K562 (cell line): ENCODE data around the gene ADORA3. TPM values are rescaled to one million over a fixed set of nuclear protein-coding genes. Genes with fewer than 3 reads are reported as not detected.

Experiments
- BCOR ChIP-seq: fragments of 450-650 bp; IDR thresholded peaks from 2 replicates; pipeline ENCODE4 v1.6.1; 2016
- CREB1 ChIP-seq, 2 experiments: sonication (generic) in 1 of 2; formaldehyde crosslinking in 1 of 2; IDR thresholded peaks; 2 replicates each; pipeline versions ENCODE4 v1.6.1 to v1.8.0; 2012 to 2022; ENCODE audit warnings: inconsistent platforms in 1 of 2, mild to moderate bottlenecking in 1 of 2, missing genetic modification reagents in 1 of 2, moderate library complexity in 1 of 2
- CTCFL ChIP-seq: IDR thresholded peaks from 2 replicates; pipeline ENCODE4 v1.6.1; 2011; ENCODE audit warnings: borderline replicate concordance, low read depth, mild to moderate bottlenecking, moderate library complexity, low read length; ENCODE audit not compliant: insufficient read depth, poor library complexity, severe bottlenecking
- ELF4 ChIP-seq: fragments of 450-650 bp; formaldehyde crosslinking; IDR thresholded peaks from 2 replicates; pipeline ENCODE4 v1.4.0; 2022; ENCODE audit warnings: missing genetic modification characterization
- EP400 ChIP-seq: fragments of 450-650 bp; IDR thresholded peaks from 2 replicates; pipeline ENCODE4 v1.6.1; 2017; ENCODE audit warnings: antibody characterized with exemption, mild to moderate bottlenecking, moderate library complexity
- FOXM1 ChIP-seq, 2 experiments: fragments of 450-650 bp in 1 of 2; sonication (generic) in 1 of 2; formaldehyde crosslinking in 1 of 2; IDR thresholded peaks; 2 replicates each; pipeline versions ENCODE4 v1.6.1 to v1.9.0; 2017 to 2022; ENCODE audit warnings: low read depth in 2 of 2, mild to moderate bottlenecking in 2 of 2, missing genetic modification reagents in 1 of 2, moderate library complexity in 1 of 2
- HEY1 ChIP-seq: fragments of 250-450 bp; sonication (Bioruptor Pico); IDR thresholded peaks from 2 replicates; pipeline ENCODE4 v1.5.0; 2020; ENCODE audit warnings: mild to moderate bottlenecking, moderate library complexity, borderline replicate concordance
- HNRNPLL ChIP-seq: fragments of 200-400 bp; formaldehyde crosslinking; IDR thresholded peaks from 2 replicates; pipeline ENCODE4 v1.6.1; 2017; ENCODE audit warnings: low read length, low read depth, mild to moderate bottlenecking; ENCODE audit not compliant: poor library complexity, severe bottlenecking
- L3MBTL2 ChIP-seq: fragments of 450-650 bp; IDR thresholded peaks from 2 replicates; pipeline ENCODE4 v1.6.1; 2016; ENCODE audit warnings: mild to moderate bottlenecking, moderate library complexity
- NEUROD1 ChIP-seq: fragments of 150-350 bp; IDR thresholded peaks from 2 replicates; pipeline ENCODE4 v1.6.1; 2014; ENCODE audit warnings: borderline replicate concordance, low read length, low read depth; ENCODE audit not compliant: partially characterized antibody
- OTX1 ChIP-seq: fragments of 450-650 bp; formaldehyde crosslinking; IDR thresholded peaks from 2 replicates; pipeline ENCODE4 v1.4.0; 2022; ENCODE audit warnings: mild to moderate bottlenecking
- PTTG1 ChIP-seq: fragments of 450-650 bp; IDR thresholded peaks from 2 replicates; pipeline ENCODE4 v1.6.1; 2016; ENCODE audit warnings: low read depth, mild to moderate bottlenecking, missing genetic modification characterization, missing compliant biosample characterization
- RAD21 ChIP-seq, 2 experiments: fragments of 250-450 bp in 1 of 2; fragments of 450-650 bp in 1 of 2; sonication (Bioruptor Pico) in 1 of 2; formaldehyde crosslinking in 1 of 2; IDR thresholded peaks in 1 of 2; conservative IDR thresholded peaks in 1 of 2; 2 replicates each; pipeline versions ENCODE4 v1.4.0 to v1.8.0; 2020 to 2022; ENCODE audit warnings: mild to moderate bottlenecking in 2 of 2, moderate library complexity in 1 of 2
- RBBP5 ChIP-seq: fragments of 200-600 bp; sonication (generic); IDR thresholded peaks from 2 replicates; pipeline ENCODE4 v1.6.1; 2012; ENCODE audit warnings: borderline replicate concordance, mild to moderate bottlenecking, low read length, control low read depth, inconsistent platforms; ENCODE audit not compliant: insufficient read depth, poor library complexity, severe bottlenecking
- SMAD1 ChIP-seq: fragments of 150-350 bp; IDR thresholded peaks from 2 replicates; pipeline ENCODE4 v1.6.1; 2014; ENCODE audit warnings: low read length, low read depth; ENCODE audit not compliant: partially characterized antibody
- STAT5A ChIP-seq: IDR thresholded peaks from 2 replicates; pipeline ENCODE4 v1.6.1; 2012; ENCODE audit warnings: low read length, inconsistent platforms, borderline replicate concordance
- TAF7 ChIP-seq: fragments of 450-650 bp; IDR thresholded peaks from 2 replicates; pipeline ENCODE4 v1.6.1; 2016; ENCODE audit warnings: missing genetic modification characterization, missing compliant biosample characterization
- ZNF232 ChIP-seq: sonication (generic); formaldehyde crosslinking; IDR thresholded peaks from 2 replicates; pipeline ENCODE4 v1.8.0; 2022; ENCODE audit warnings: mild to moderate bottlenecking, missing genetic modification reagents
- ZNF263 ChIP-seq: sonication (generic); formaldehyde crosslinking; IDR thresholded peaks from 2 replicates; pipeline ENCODE4 v1.8.0; 2022; ENCODE audit warnings: mild to moderate bottlenecking, missing genetic modification reagents, borderline replicate concordance
- ZNF551 ChIP-seq: fragments of 250-450 bp; sonication (Bioruptor Pico); IDR thresholded peaks from 2 replicates; pipeline ENCODE4 v1.5.0; 2021; ENCODE audit warnings: mild to moderate bottlenecking, moderate library complexity
- ZNF79 ChIP-seq: fragments of 250-450 bp; sonication (Bioruptor Pico); IDR thresholded peaks from 2 replicates; pipeline ENCODE4 v1.4.0; 2020; ENCODE audit warnings: low read depth, mild to moderate bottlenecking, moderate library complexity
- polyA plus RNA-seq, 8 experiments: library from polyadenylated mRNA; depleted of rRNA in 4 of 8; stranded (reverse) in 5 of 8; unstranded in 3 of 8; fragments of >200 nt; fragmentation: Nextera tagmentation in 2 of 8; fragmentation: Illumina TruSeq in 1 of 8; extraction: Ambion mirVana in 2 of 8; extraction: Trizol in 1 of 8; gene quantifications; 2 replicates each; pipeline versions ENCODE4 v1.2.1 to v1.2.3, GENCODE V29; 2011 to 2014; ENCODE audit warnings: inconsistent platforms in 1 of 8, missing spikeins in 1 of 8
- total RNA-seq, 7 experiments: library from RNA; depleted of rRNA in 6 of 7; stranded (reverse); fragments of >200 nt in 6 of 7; fragmentation: Illumina TruSeq in 2 of 7; extraction: Trizol in 2 of 7; gene quantifications; 2 replicates each; pipeline versions ENCODE4 v1.2.1 to v1.2.3, GENCODE V29; 2011 to 2021; ENCODE audit warnings: low replicate concordance in 1 of 7
- TF ChIP-seq, protein P1 (sequence below): sonication (generic); formaldehyde crosslinking; IDR thresholded peaks from 2 replicates; pipeline ENCODE4 v1.8.0; 2022; ENCODE audit warnings: missing genetic modification reagents, mild to moderate bottlenecking, borderline replicate concordance
- TF ChIP-seq, protein P2 (sequence below): fragments of 450-650 bp; IDR thresholded peaks from 2 replicates; pipeline ENCODE4 v1.6.1; 2016; ENCODE audit warnings: missing biosample characterization, missing genetic modification characterization

Gene ADORA3
- total and polyA plus RNA-seq, 9 of the 15 experiments (the other 6 are each of a cell fraction or from before 2014, with no cell fraction given), result 0.09 to 0.35 (median 0.16) TPM; not detected in 3

DNA sequence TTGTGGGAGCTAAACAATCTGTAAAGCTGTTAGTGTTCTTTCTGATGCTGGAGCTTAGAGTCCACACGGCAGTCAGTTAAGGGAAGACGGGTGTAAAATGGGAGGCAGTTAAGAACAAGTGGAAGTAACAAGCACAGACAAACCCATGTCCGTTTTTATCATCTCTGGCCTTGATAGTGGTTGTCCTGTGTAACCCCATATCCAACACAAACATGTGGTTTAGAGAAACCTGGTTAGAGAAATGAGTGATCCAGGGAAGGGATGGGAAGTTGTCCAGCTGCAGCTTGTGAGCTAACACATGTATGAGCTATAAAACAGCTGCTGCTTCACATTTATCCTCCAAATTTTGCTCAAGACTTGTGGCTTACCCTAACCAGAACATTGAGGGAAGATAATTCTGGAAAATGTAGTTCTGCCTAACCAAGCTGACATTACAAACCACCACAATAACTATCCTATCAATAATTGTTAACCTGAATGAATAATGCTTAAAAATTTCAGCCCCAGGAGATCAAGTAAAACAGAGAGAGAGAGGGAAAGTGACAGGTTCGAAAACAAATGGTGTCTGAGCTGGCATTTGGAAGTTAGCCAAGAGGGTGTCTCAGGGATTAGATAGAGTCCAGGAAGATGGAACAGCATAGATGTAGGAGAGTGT, 40.3 kb downstream of the ADORA3 start (continued):
- TF ChIP-seq, protein P1, sequence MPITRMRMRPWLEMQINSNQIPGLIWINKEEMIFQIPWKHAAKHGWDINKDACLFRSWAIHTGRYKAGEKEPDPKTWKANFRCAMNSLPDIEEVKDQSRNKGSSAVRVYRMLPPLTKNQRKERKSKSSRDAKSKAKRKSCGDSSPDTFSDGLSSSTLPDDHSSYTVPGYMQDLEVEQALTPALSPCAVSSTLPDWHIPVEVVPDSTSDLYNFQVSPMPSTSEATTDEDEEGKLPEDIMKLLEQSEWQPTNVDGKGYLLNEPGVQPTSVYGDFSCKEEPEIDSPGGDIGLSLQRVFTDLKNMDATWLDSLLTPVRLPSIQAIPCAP (CRISPR knock-in tag), result no peak
- no peak for TF ChIP-seq ZNF232
- no peak for TF ChIP-seq ZNF79 (CRISPR knock-in tag)
- TF ChIP-seq NEUROD1, result no peak
- no peak for TF ChIP-seq ZNF263 (CRISPR knock-in tag)
- no peak for TF ChIP-seq CREB1 (IDR thresholded peaks at IDR 0.05)
- no peak for TF ChIP-seq CREB1 (CRISPR knock-in tag; IDR thresholded peaks at IDR 0.05)
- no peak for TF ChIP-seq ZNF551 (CRISPR knock-in tag)
- TF ChIP-seq RAD21 (CRISPR knock-in tag; conservative IDR thresholded peaks at IDR 0.05 in 1 of 2, IDR thresholded peaks at IDR 0.05 in 1 of 2), result no peak
- TF ChIP-seq FOXM1 (IDR thresholded peaks at IDR 0.05; ENCODE audit: low read depth), result no peak
- TF ChIP-seq FOXM1 (CRISPR knock-in tag; IDR thresholded peaks at IDR 0.05; ENCODE audit: low read depth), result no peak
- TF ChIP-seq CTCFL, result no peak
- TF ChIP-seq EP400, result no peak
- TF ChIP-seq, protein P2, sequence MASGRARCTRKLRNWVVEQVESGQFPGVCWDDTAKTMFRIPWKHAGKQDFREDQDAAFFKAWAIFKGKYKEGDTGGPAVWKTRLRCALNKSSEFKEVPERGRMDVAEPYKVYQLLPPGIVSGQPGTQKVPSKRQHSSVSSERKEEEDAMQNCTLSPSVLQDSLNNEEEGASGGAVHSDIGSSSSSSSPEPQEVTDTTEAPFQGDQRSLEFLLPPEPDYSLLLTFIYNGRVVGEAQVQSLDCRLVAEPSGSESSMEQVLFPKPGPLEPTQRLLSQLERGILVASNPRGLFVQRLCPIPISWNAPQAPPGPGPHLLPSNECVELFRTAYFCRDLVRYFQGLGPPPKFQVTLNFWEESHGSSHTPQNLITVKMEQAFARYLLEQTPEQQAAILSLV, result no peak
- no peak for TF ChIP-seq HEY1
- TF ChIP-seq ELF4, result no peak
- no peak; the same call in 1 of the 2 replicates for TF ChIP-seq STAT5A
- no peak for TF ChIP-seq SMAD1
- no peak for TF ChIP-seq BCOR
- TF ChIP-seq RBBP5, result peak; percentile 23
- no peak for TF ChIP-seq OTX1 (CRISPR knock-in tag)
- TF ChIP-seq TAF7 (tag), result no peak
- TF ChIP-seq PTTG1 (tag), result no peak
- no peak for TF ChIP-seq HNRNPLL
- no peak for TF ChIP-seq L3MBTL2
